ENCODE results near the gene RSPO4.

DNA sequence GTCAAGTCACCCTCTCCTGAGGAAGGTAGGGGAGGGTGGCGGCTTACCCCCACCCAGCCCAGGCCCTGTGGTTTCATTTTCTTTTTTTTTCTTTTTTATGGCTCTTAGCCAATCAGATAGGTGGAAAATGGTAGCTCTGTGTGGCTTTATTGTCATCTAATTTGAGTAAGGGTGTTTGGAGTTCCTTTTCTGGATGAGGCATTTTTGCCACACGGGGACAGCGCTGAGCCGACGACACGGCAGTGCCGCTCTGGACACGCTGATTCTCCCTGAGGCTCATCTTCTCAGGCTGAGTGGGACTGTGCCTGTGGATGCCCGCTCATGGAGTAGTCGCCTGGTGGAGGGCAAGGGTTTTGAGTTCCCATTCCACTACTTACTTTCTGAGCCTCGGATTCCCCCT is 48.4 kb downstream of the RSPO4 start:
- TF ChIP-seq, protein P1, sequence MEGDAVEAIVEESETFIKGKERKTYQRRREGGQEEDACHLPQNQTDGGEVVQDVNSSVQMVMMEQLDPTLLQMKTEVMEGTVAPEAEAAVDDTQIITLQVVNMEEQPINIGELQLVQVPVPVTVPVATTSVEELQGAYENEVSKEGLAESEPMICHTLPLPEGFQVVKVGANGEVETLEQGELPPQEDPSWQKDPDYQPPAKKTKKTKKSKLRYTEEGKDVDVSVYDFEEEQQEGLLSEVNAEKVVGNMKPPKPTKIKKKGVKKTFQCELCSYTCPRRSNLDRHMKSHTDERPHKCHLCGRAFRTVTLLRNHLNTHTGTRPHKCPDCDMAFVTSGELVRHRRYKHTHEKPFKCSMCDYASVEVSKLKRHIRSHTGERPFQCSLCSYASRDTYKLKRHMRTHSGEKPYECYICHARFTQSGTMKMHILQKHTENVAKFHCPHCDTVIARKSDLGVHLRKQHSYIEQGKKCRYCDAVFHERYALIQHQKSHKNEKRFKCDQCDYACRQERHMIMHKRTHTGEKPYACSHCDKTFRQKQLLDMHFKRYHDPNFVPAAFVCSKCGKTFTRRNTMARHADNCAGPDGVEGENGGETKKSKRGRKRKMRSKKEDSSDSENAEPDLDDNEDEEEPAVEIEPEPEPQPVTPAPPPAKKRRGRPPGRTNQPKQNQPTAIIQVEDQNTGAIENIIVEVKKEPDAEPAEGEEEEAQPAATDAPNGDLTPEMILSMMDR (IDR thresholded peaks at IDR 0.05; ENCODE audit: low read length), result no peak
- no peak for TF ChIP-seq EZH2 (IDR thresholded peaks at IDR 0.05; ENCODE audit: borderline replicate concordance, low read length)

All from OCI-LY1 (cell line).